IPS-18a (cell line): ENCODE data around the gene ACTR8.
"Not testable (repeated sequence)": the region's sequence is repeated elsewhere in the genome, so short reads cannot be mapped to it uniquely, and the experiment has no call there.

Experiments
- H3K27ac ChIP-seq: one replicate; pipeline ENCODE4 v1.5.1; 2013; ENCODE audit warnings: low read length
- H3K27me3 ChIP-seq: one replicate; pipeline ENCODE4 v1.6.1; 2013; ENCODE audit warnings: mild to moderate bottlenecking, low read length; ENCODE audit not compliant: control insufficient read depth, insufficient read depth
- H3K36me3 ChIP-seq: one replicate; pipeline ENCODE4 v1.6.1; 2013; ENCODE audit warnings: low read depth, low read length; ENCODE audit not compliant: control insufficient read depth
- H3K4me1 ChIP-seq: one replicate; pipeline ENCODE4 v1.6.1; 2013; ENCODE audit warnings: low read depth, low read length; ENCODE audit not compliant: control insufficient read depth
- H3K4me3 ChIP-seq: one replicate; pipeline ENCODE4 v1.5.1; 2013; ENCODE audit warnings: low read length
- H3K9ac ChIP-seq: one replicate; pipeline ENCODE4 v1.6.1; 2013; ENCODE audit warnings: mild to moderate bottlenecking, low read length, moderate library complexity
- H3K9me3 ChIP-seq: one replicate; pipeline ENCODE4 v1.6.1; 2013; ENCODE audit warnings: low read depth, low read length; ENCODE audit not compliant: control insufficient read depth

Gene ACTR8

GRCh38 chr3:53881691-53882593, at the start of gene ACTR8:
Gene ACTR8, minus strand, starts transcription at chr3:53882152. Its CDS starts 51 bp downstream, at chr3:53882101.
- Histone ChIP-seq H3K36me3 (peaks cover 47% of the 10 kb centered on the region), H3K9me3 (no peaks in the 10 kb centered on the region), H3K27me3 (no peaks in the 10 kb centered on the region), H3K27ac (peak within 1 kb of the TSS; percentile 74), H3K9ac (peak within 1 kb of the TSS; percentile 89), H3K4me1 (peaks cover 7% of the 10 kb centered on the region), H3K4me3 (peak within 1 kb of the TSS; percentile 96)

- not testable (repeated sequence) for H3K4me3 ChIP-seq, H3K36me3 ChIP-seq, H3K27ac ChIP-seq, H3K27me3 ChIP-seq, H3K4me1 ChIP-seq, H3K9ac ChIP-seq, H3K9me3 ChIP-seq
These were observed 45.4 kb upstream of the ACTR8 start for GRCh38 chr3:53927208-53927872.

GRCh38 chr3:53921296-53921695, 39.3 kb upstream of the ACTR8 start:
- Histone ChIP-seq H3K27ac (no peak overlapping the region), H3K27me3 (no peaks in the 10 kb centered on the region), H3K36me3 (no peaks in the 10 kb centered on the region), H3K9ac (no peak overlapping the region), H3K9me3 (no peaks in the 10 kb centered on the region), H3K4me3 (no peak overlapping the region), H3K4me1 (no peaks in the 10 kb centered on the region)

GRCh38 chr3:53919741-53920140, 37.8 kb upstream of the ACTR8 start:
- H3K27ac ChIP-seq = no peak overlapping the region
- H3K4me1 ChIP-seq = no peaks in the 10 kb centered on the region
- H3K36me3 ChIP-seq = no peaks in the 10 kb centered on the region
- no peak overlapping the region for H3K9ac ChIP-seq
- H3K27me3 ChIP-seq = no peaks in the 10 kb centered on the region
- H3K4me3 ChIP-seq = no peak overlapping the region
- H3K9me3 ChIP-seq = no peaks in the 10 kb centered on the region

GRCh38 chr3:53913401-53913800, 31.4 kb upstream of the ACTR8 start:
- no peak overlapping the region for H3K9ac ChIP-seq
- no peak overlapping the region for H3K4me3 ChIP-seq
- H3K4me1 ChIP-seq = no peaks in the 10 kb centered on the region
- no peaks in the 10 kb centered on the region for H3K27me3 ChIP-seq
- H3K27ac ChIP-seq = no peak overlapping the region
- H3K9me3 ChIP-seq = no peaks in the 10 kb centered on the region
- H3K36me3 ChIP-seq = no peaks in the 10 kb centered on the region

GRCh38 chr3:53902711-53903110, 20.8 kb upstream of the ACTR8 start:
- H3K4me3 ChIP-seq = no peak overlapping the region
- H3K27ac ChIP-seq = no peak overlapping the region
- no peaks in the 10 kb centered on the region for H3K4me1 ChIP-seq
- no peaks in the 10 kb centered on the region for H3K9me3 ChIP-seq
- H3K27me3 ChIP-seq = no peaks in the 10 kb centered on the region
- no peaks in the 10 kb centered on the region for H3K36me3 ChIP-seq
- H3K9ac ChIP-seq = no peak overlapping the region

GRCh38 chr3:53902067-53902466, 20.1 kb upstream of the ACTR8 start:
- Histone ChIP-seq H3K36me3 (no peaks in the 10 kb centered on the region), H3K9ac (no peak overlapping the region), H3K4me3 (no peak overlapping the region), H3K27me3 (no peaks in the 10 kb centered on the region), H3K4me1 (no peaks in the 10 kb centered on the region), H3K9me3 (no peaks in the 10 kb centered on the region), H3K27ac (no peak overlapping the region)

GRCh38 chr3:53900666-53901331, 18.8 kb upstream of the ACTR8 start:
- Histone ChIP-seq H3K4me1 (no peaks in the 10 kb centered on the region), H3K27me3 (no peaks in the 10 kb centered on the region), H3K9me3 (no peaks in the 10 kb centered on the region), H3K4me3 (no peak overlapping the region), H3K27ac (no peak overlapping the region), H3K9ac (no peak overlapping the region), H3K36me3 (no peaks in the 10 kb centered on the region)

- Histone ChIP-seq H3K36me3 (no peaks in the 10 kb centered on the region), H3K9ac (no peak overlapping the region), H3K27ac (no peak overlapping the region), H3K4me3 (no peak overlapping the region), H3K9me3 (no peaks in the 10 kb centered on the region), H3K4me1 (no peaks in the 10 kb centered on the region), H3K27me3 (no peaks in the 10 kb centered on the region)
These were observed 17.8 kb upstream of the ACTR8 start for GRCh38 chr3:53899750-53900149.

- H3K27me3 ChIP-seq = no peaks in the 10 kb centered on the region
- no peaks in the 10 kb centered on the region for H3K9me3 ChIP-seq
- peak overlapping the region; percentile 27 for H3K27ac ChIP-seq
- peak overlapping the region; percentile 44 for H3K9ac ChIP-seq
- peaks cover 9% of the 10 kb centered on the region for H3K4me1 ChIP-seq
- peak overlapping the region; percentile 95 for H3K4me3 ChIP-seq
- peaks cover 3% of the 10 kb centered on the region for H3K36me3 ChIP-seq
These were observed 10.3 kb upstream of the ACTR8 start for GRCh38 chr3:53892286-53892637.

GRCh38 chr3:53891497-53892285, 9.7 kb upstream of the ACTR8 start, which contains the start of gene SELENOK:
Gene SELENOK, minus strand, starts transcription at chr3:53891859.
- Histone ChIP-seq H3K4me1 (peaks cover 9% of the 10 kb centered on the region), H3K27me3 (no peaks in the 10 kb centered on the region), H3K36me3 (peaks cover 4% of the 10 kb centered on the region), H3K4me3 (peak within 1 kb of the TSS; percentile 95), H3K9me3 (no peaks in the 10 kb centered on the region), H3K27ac (peak within 1 kb of the TSS; percentile 73), H3K9ac (peak within 1 kb of the TSS; percentile 85)
